NCI-H187 (cell line): ENCODE data around the gene TRIOBP.

Experiments
- DNase-seq, 2 experiments: peaks; one replicate each; lab custom pipeline; 2025; lab: John Stamatoyannopoulos, UW

TRIOBP gene

GRCh38 chr22:37664249-37665101 is 32.4 kb upstream of the TRIOBP start:
- DNase-seq = no peak

- DNase-seq = no peak
Observed at GRCh38 chr22:37665487-37665886, 31.4 kb upstream of the TRIOBP start.

- DNase-seq = no peak
Observed at GRCh38 chr22:37669586-37669985, 27.3 kb upstream of the TRIOBP start.

- DNase-seq = no peak
Observed at GRCh38 chr22:37672206-37672919, 24.5 kb upstream of the TRIOBP start.

GRCh38 chr22:37672920-37673455 is 23.9 kb upstream of the TRIOBP start:
- DNase-seq = no peak

- DNase-seq = no peak
Observed at GRCh38 chr22:37674248-37674647, 22.6 kb upstream of the TRIOBP start.

GRCh38 chr22:37674951-37675929 is 21.6 kb upstream of the TRIOBP start, which contains the start of gene LGALS1:
Gene LGALS1, plus strand, starts transcription at chr22:37675636. Its CDS starts 67 bp downstream, at chr22:37675703.
- peak in 1 of 2 experiments; percentile 22 for DNase-seq

- no peak for DNase-seq
Observed at GRCh38 chr22:37675930-37676735, 20.7 kb upstream of the TRIOBP start.

GRCh38 chr22:37676736-37677492 is 19.9 kb upstream of the TRIOBP start:
- DNase-seq = peak in 1 of 2 experiments; percentile 59

GRCh38 chr22:37677493-37677974 is 19.3 kb upstream of the TRIOBP start:
- no peak for DNase-seq

GRCh38 chr22:37678372-37678771 is 18.5 kb upstream of the TRIOBP start:
- DNase-seq = no peak

GRCh38 chr22:37679670-37680069 is 17.2 kb upstream of the TRIOBP start:
- no peak for DNase-seq

GRCh38 chr22:37680191-37680851 is 16.5 kb upstream of the TRIOBP start:
- DNase-seq = no peak

GRCh38 chr22:37681001-37681424 is 15.8 kb upstream of the TRIOBP start:
- DNase-seq = no peak

GRCh38 chr22:37681556-37682049 is 15.2 kb upstream of the TRIOBP start:
- DNase-seq = no peak

- DNase-seq = no peak
Observed at GRCh38 chr22:37684803-37685615, 11.8 kb upstream of the TRIOBP start.

- peak; percentile 66 to 80 for DNase-seq
Observed at GRCh38 chr22:37686002-37686982, 10.6 kb upstream of the TRIOBP start, which contains the start of gene NOL12. Gene NOL12, plus strand, starts transcription at chr22:37686343. Its CDS starts 50 bp downstream, at chr22:37686393.
